NCI-H510A (cell line): ENCODE data around the gene R3HDM4.

Source experiments
- DNase-seq: peaks from one replicate; lab custom pipeline; 2025; lab: John Stamatoyannopoulos, UW

The R3HDM4 gene

GRCh38 chr19:947090-947706 lies 34.2 kb upstream of the R3HDM4 start:
- no peak for DNase-seq

- no peak for DNase-seq
These were observed 32.6 kb upstream of the R3HDM4 start for GRCh38 chr19:945401-946252.

- no peak for DNase-seq
These were observed 31.7 kb upstream of the R3HDM4 start for GRCh38 chr19:944663-945241.

GRCh38 chr19:944171-944567 lies 31.1 kb upstream of the R3HDM4 start:
- no peak for DNase-seq

GRCh38 chr19:943551-944170 lies 30.6 kb upstream of the R3HDM4 start:
- no peak for DNase-seq

- no peak for DNase-seq
These were observed 29.2 kb upstream of the R3HDM4 start for GRCh38 chr19:942133-942645.

- no peak for DNase-seq
These were observed 28.5 kb upstream of the R3HDM4 start for GRCh38 chr19:941292-942132.

- no peak for DNase-seq
These were observed 27.7 kb upstream of the R3HDM4 start for GRCh38 chr19:940591-941291.

GRCh38 chr19:939922-940321 lies 26.9 kb upstream of the R3HDM4 start:
- no peak for DNase-seq

GRCh38 chr19:939439-939838 lies 26.4 kb upstream of the R3HDM4 start:
- no peak for DNase-seq

GRCh38 chr19:938233-938923 lies 25.4 kb upstream of the R3HDM4 start:
- no peak for DNase-seq

GRCh38 chr19:937259-937694 lies 24.3 kb upstream of the R3HDM4 start:
- no peak for DNase-seq

GRCh38 chr19:936175-936546 lies 23.1 kb upstream of the R3HDM4 start:
- DNase-seq = no peak

GRCh38 chr19:934865-935479 lies 22.0 kb upstream of the R3HDM4 start:
- DNase-seq = no peak

GRCh38 chr19:934197-934840 lies 21.3 kb upstream of the R3HDM4 start:
- no peak for DNase-seq

- DNase-seq = no peak
These were observed 20.5 kb upstream of the R3HDM4 start for GRCh38 chr19:933553-933882.

GRCh38 chr19:932648-933552 lies 19.9 kb upstream of the R3HDM4 start:
- no peak for DNase-seq

- DNase-seq = no peak
These were observed 19.0 kb upstream of the R3HDM4 start for GRCh38 chr19:931860-932647.
